Central memory CD8-positive, alpha-beta T cell (primary cell): ENCODE measurements around the gene GPX1.
"Not testable (repeated sequence)": the region's sequence is repeated elsewhere in the genome, so short reads cannot be mapped to it uniquely, and the experiment has no call there.

Source experiments
- ATAC-seq: fragments of 150-1000 bp; cut with Tn5 transposase; replicated peaks from 2 replicates; pipeline ENCODE4 v1.10.0; 2022; ENCODE audit warnings: mild to moderate bottlenecking, moderate FRiP score, moderate number of reproducible peaks; ENCODE audit not compliant: poor library complexity, severe bottlenecking; ENCODE audit errors: extremely low read depth
- DNase-seq, 2 donors: peaks; one replicate each; pipeline ENCODE4 v3.0.0; 2021; ENCODE audit warnings: low spot score in 2 of 2
- H3K27ac Mint-ChIP-seq: one replicate; pipeline ENCODE4 v1.8.0; 2022; ENCODE audit warnings: low read depth, mild to moderate bottlenecking, moderate library complexity, mixed read lengths
- H3K27me3 Mint-ChIP-seq: one replicate; pipeline ENCODE4 v1.8.0; 2022; ENCODE audit warnings: mixed read lengths
- H3K36me3 Mint-ChIP-seq: one replicate; pipeline ENCODE4 v1.8.0; 2022; ENCODE audit warnings: mild to moderate bottlenecking, moderate library complexity, mixed read lengths; ENCODE audit not compliant: insufficient read depth
- H3K4me1 Mint-ChIP-seq: one replicate; pipeline ENCODE4 v1.8.0; 2022; ENCODE audit warnings: mixed read lengths
- H3K4me3 Mint-ChIP-seq: one replicate; pipeline ENCODE4 v1.8.0; 2022; ENCODE audit warnings: mild to moderate bottlenecking, moderate library complexity, mixed read lengths
- H3K9me3 Mint-ChIP-seq: one replicate; pipeline ENCODE4 v1.8.0; 2022; ENCODE audit warnings: mixed read lengths

Gene GPX1

DNA sequence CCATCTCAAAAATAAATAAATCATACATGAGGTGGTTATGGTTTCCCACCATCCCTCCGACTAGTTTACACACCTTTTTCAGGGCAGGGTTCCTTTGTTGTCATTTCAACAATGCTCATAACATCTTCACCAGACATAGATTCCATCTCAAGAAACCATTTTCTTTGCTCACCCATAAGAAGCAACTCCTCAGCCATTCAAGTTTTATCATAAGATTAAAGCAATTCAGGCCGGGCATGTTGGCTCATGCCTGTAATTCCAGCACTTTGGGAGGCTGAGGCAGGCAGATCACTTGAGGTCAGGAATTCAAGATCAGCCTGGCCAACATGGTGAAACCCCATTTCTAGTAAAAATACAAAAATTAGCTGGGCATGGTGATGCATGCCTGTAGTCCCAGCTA lies 29.8 kb downstream of the GPX1 start:
- H3K27ac Mint-ChIP-seq, H3K27me3 Mint-ChIP-seq, H3K4me3 Mint-ChIP-seq, ATAC-seq, DNase-seq, H3K9me3 Mint-ChIP-seq: not testable (repeated sequence)
- peaks cover 81% of the 10 kb centered on the region for H3K36me3 Mint-ChIP-seq
- peaks cover 13% of the 10 kb centered on the region for H3K4me1 Mint-ChIP-seq

DNA sequence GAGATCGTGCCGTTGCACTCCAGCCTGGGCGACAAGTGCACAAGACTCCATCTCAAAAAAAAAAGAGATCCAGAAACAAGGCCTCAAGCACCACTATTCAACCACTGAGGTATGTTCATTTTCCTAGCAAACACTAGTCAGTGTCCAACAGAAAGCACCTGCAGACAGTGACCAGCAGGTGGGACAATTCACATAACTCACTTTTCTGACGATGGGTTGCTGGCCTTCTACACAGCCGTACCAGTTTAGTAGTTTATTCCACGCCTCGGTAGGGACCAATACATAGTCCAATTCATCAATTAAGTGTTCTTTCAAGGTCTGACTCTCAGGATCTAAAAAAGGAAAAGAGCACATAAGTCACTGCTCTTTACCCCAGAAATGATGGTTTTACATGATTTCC lies 30.7 kb downstream of the GPX1 start:
- DNase-seq (no peak), ATAC-seq (no peak)
- H3K27ac Mint-ChIP-seq, result no peak overlapping the region
- no peaks in the 10 kb centered on the region for H3K9me3 Mint-ChIP-seq
- no peak overlapping the region for H3K4me3 Mint-ChIP-seq
- no peaks in the 10 kb centered on the region for H3K27me3 Mint-ChIP-seq
- H3K4me1 Mint-ChIP-seq, result peaks cover 5% of the 10 kb centered on the region
- H3K36me3 Mint-ChIP-seq, result peaks cover 80% of the 10 kb centered on the region

- no peak overlapping the region for H3K27ac Mint-ChIP-seq
- peaks cover 79% of the 10 kb centered on the region for H3K36me3 Mint-ChIP-seq
- ATAC-seq (no peak), DNase-seq (no peak)
- no peaks in the 10 kb centered on the region for H3K9me3 Mint-ChIP-seq
- H3K4me1 Mint-ChIP-seq, result peaks cover 16% of the 10 kb centered on the region
- H3K27me3 Mint-ChIP-seq, result no peaks in the 10 kb centered on the region
- no peak overlapping the region for H3K4me3 Mint-ChIP-seq
Observed at GRCh38 chr3:49324768-49325167, 33.4 kb downstream of the GPX1 start.

DNA sequence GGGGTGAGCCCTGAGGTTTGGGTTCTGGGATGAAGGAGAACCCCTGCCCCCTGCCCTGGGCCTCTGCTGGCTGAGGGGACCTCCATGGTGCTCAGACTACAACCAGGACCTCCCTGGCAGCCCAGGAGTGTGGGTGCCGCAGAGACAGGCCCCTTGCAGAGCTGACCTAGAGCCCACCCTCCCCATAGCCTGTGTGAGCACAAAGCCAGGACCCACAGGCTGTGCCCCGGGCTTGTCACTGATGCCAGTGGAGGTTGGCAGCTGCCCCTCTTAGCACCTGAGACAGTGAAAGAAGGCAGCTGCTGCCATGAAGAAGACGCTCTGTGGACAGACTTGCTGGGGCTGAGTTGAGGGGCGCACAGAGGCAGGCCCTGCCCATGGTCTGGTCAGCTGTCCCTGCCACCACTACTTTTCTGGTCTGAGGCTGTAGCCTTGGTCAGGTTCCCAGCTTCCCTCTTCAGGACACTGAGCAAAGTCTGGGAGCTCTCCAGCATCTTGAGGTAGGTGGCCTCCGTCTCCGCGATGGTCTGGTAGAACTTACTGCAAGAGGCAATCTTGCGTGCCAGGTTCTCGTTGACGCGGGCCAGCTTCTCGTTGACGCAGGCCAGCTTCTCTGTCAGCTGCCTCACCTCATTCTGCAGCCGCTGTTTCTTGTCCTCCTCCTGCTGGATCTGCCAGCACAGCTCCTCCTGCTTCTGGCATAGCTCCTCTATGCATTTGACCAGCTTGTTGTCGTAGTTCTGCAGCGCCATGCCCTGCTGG lies 41.3 kb downstream of the GPX1 start:
- H3K9me3 Mint-ChIP-seq, result no peaks in the 10 kb centered on the region
- H3K27ac Mint-ChIP-seq, result no peak overlapping the region
- no peak for DNase-seq
- peaks cover 49% of the 10 kb centered on the region for H3K36me3 Mint-ChIP-seq
- H3K4me1 Mint-ChIP-seq, result peaks cover 11% of the 10 kb centered on the region
- no peaks in the 10 kb centered on the region for H3K27me3 Mint-ChIP-seq
- no peak for ATAC-seq
- H3K4me3 Mint-ChIP-seq, result no peak overlapping the region

GRCh38 chr3:49313896-49314688 lies 44.1 kb downstream of the GPX1 start:
- Mint-ChIP-seq H3K27ac (no peak overlapping the region), H3K27me3 (no peaks in the 10 kb centered on the region)

DNA sequence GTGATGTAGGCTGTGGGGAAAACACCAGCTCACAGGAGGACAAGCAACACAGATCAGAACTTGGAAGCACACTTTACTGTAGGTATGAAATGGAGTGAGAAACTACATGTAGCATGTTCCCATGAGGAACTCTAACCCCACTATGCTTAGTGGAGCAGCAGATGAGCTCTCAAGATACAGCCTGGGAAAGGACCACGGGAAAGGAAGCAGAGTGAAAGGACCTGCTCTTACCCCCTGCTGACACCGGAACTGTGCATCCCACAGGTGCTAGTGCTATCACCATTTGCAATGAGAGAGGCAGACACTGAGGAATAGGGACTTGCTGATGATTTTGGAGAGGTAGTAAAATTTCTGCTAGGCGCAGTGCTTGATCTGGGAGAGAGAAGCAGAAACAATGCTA lies 46.9 kb downstream of the GPX1 start:
- no peak for ATAC-seq
- peaks cover 54% of the 10 kb centered on the region for H3K36me3 Mint-ChIP-seq

More at GRCh38 chr3:49313896-49314688, 44.1 kb downstream of the GPX1 start:
- H3K9me3 Mint-ChIP-seq, result no peaks in the 10 kb centered on the region
- H3K36me3 Mint-ChIP-seq, result peaks cover 48% of the 10 kb centered on the region
- ATAC-seq (no peak), DNase-seq (no peak)
- H3K4me1 Mint-ChIP-seq, result peaks cover 14% of the 10 kb centered on the region
- H3K4me3 Mint-ChIP-seq, result no peak overlapping the region

DNA sequence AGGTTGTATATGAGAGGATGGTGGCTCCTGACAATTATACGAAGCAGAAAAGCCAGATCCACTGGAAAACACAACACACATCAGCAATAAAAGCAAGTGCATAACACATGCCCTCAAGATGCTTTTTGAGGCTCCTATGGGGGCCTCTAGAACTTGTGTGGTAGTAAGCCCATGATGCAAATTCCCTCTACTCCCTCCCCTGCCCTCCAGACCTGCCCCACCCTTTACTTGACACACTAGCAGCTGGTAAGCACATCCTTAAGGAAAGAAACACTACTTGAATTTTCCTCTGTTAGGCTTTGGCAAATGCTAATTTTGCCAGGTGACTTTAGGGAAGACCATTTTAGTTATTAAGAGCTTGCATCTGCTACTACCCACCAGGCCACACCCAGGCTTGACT lies 47.5 kb downstream of the GPX1 start:
- Mint-ChIP-seq H3K27me3 (no peaks in the 10 kb centered on the region), H3K4me1 (peaks cover 12% of the 10 kb centered on the region), H3K36me3 (peaks cover 57% of the 10 kb centered on the region), H3K27ac (peak overlapping the region; percentile 29), H3K9me3 (no peaks in the 10 kb centered on the region), H3K4me3 (no peak overlapping the region)
- ATAC-seq, result no peak
- no peak for DNase-seq

More for the DNA sequence above, 46.9 kb downstream of the GPX1 start:
- no peak for DNase-seq
- Mint-ChIP-seq H3K27me3 (no peaks in the 10 kb centered on the region), H3K4me1 (peaks cover 14% of the 10 kb centered on the region), H3K4me3 (no peak overlapping the region), H3K9me3 (no peaks in the 10 kb centered on the region), H3K27ac (peak overlapping the region; percentile 29)
